Islet precursor cell (in vitro differentiated cells): ENCODE measurements around the gene GLTP.

Experiments
- DNase-seq: peaks from one replicate; pipeline ENCODE4 v3.0.0-alpha.2; 2018

Gene GLTP

GRCh38 chr12:109840305-109841074 is 39.9 kb downstream of the GLTP start:
- DNase-seq, result peak; percentile 90

- no peak for DNase-seq
Measured at GRCh38 chr12:109839444-109839843, 40.9 kb downstream of the GLTP start.

GRCh38 chr12:109836916-109837315 is 43.4 kb downstream of the GLTP start:
- peak; percentile 51 for DNase-seq

- DNase-seq, result peak; percentile 36
Measured at GRCh38 chr12:109835827-109836226, 44.5 kb downstream of the GLTP start.

GRCh38 chr12:109833307-109834189 is 46.8 kb downstream of the GLTP start, which contains the start of gene TRPV4:
TRPV4 (minus strand) TSS chr12:109833398; CDS start chr12:109814796, 18,602 bp downstream.
- DNase-seq, result peak; percentile 79

GRCh38 chr12:109832541-109833306 is 47.6 kb downstream of the GLTP start:
- DNase-seq, result peak; percentile 52

GRCh38 chr12:109831929-109832328 is 48.4 kb downstream of the GLTP start:
- DNase-seq, result no peak

GRCh38 chr12:109831365-109831764 is 49.0 kb downstream of the GLTP start:
- no peak for DNase-seq

GRCh38 chr12:109830718-109831117 is 49.6 kb downstream of the GLTP start:
- DNase-seq, result no peak

- DNase-seq, result no peak
Measured at GRCh38 chr12:109830267-109830666, 50.1 kb downstream of the GLTP start.

GRCh38 chr12:109829667-109830066 is 50.7 kb downstream of the GLTP start:
- no peak for DNase-seq

GRCh38 chr12:109828754-109829511 is 51.4 kb downstream of the GLTP start:
- no peak for DNase-seq

- no peak for DNase-seq
Measured at GRCh38 chr12:109827566-109828550, 52.5 kb downstream of the GLTP start.

GRCh38 chr12:109827080-109827479 is 53.3 kb downstream of the GLTP start:
- no peak for DNase-seq

GRCh38 chr12:109824731-109825130 is 55.6 kb downstream of the GLTP start:
- DNase-seq, result no peak

GRCh38 chr12:109822951-109823411 is 57.4 kb downstream of the GLTP start:
- DNase-seq, result peak; percentile 80

GRCh38 chr12:109822416-109822815 is 57.9 kb downstream of the GLTP start:
- DNase-seq, result no peak

- no peak for DNase-seq
Measured at GRCh38 chr12:109821968-109822367, 58.4 kb downstream of the GLTP start.

GRCh38 chr12:109820816-109821381 is 59.4 kb downstream of the GLTP start:
- DNase-seq, result no peak

GRCh38 chr12:109818905-109819500 is 61.3 kb downstream of the GLTP start:
- peak; percentile 82 for DNase-seq
